NCI-H2029 treated with DMSO at 0.1 percent for 48 hours (cell line): ENCODE results near the gene MOV10L1.
"Not testable (repeated sequence)": the region's sequence is repeated elsewhere in the genome, so short reads cannot be mapped to it uniquely, and the experiment has no call there.

ENCODE experiments used
- DNase-seq: peaks from one replicate; lab custom pipeline; 2025; lab: John Stamatoyannopoulos, UW

Gene MOV10L1

DNA sequence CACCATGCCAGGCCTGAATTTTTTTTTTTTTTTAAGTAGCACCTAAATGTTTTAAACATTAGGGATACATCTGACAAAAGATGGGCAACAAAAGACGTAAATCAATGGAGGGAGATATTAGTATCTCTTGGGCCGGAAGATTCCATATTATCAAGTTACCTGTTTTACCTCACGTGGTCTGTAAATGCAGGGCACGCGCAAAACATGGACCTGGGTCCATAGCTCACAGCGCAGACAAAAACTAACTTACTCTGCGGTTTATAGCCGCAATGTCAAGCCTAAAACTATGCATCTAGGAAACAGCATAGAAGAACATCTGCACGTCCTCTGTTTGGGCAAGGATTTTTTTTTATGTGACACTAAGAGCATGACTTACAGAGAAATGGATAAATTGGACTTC, 49.2 kb downstream of the MOV10L1 start:
- no peak for DNase-seq

DNA sequence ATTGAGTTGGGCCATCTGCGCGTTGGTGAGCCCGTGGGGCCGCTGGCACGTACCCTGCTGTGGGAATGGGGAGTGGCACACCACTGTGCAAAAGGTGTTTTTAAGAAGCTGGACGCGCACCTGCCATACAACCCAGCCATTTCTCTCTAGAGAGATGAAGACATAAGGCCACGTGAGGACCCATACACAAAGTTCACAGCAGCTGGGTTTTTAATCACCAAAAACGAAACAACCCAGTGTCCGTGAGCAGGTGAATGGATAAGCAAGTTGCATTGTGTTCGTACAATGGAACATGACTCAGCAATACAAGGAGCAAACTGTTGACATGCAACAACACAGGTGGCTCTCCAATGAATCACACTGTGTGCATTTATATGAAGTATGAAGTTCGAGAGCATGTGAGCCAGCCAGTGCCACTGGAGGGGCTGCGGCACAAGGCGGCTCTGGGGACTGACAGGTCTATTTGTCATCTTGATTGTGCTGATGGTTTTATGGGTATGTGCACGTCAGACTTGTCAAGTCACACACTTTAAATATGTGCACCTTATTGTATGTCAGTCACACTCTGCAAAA, 50.1 kb downstream of the MOV10L1 start:
- DNase-seq = peak; percentile 72

- DNase-seq = no peak
Measured at GRCh38 chr22:50140615-50141014, 50.8 kb downstream of the MOV10L1 start.

GRCh38 chr22:50141462-50141861, 51.7 kb downstream of the MOV10L1 start:
- no peak for DNase-seq

GRCh38 chr22:50141891-50142363, 52.1 kb downstream of the MOV10L1 start:
- DNase-seq = peak; percentile 59

DNA sequence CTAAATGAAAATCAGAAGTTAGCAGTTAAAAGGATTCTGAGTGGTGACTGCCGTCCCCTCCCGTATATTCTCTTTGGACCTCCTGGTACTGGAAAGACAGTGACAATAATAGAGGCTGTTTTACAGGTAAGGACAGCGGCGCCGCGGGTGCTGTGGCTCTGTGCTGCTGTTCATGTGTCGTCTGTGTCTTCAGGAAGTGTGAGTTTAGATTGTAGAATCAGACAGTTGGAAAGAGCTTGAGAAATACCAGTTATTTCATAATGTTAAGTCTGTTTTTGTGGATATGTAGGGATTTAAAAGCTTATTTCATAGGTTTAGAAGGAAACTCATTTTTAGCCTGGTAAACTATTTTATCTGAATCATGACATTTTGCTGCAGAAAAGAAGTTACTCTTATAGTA, 53.3 kb downstream of the MOV10L1 start:
- no peak for DNase-seq

DNA sequence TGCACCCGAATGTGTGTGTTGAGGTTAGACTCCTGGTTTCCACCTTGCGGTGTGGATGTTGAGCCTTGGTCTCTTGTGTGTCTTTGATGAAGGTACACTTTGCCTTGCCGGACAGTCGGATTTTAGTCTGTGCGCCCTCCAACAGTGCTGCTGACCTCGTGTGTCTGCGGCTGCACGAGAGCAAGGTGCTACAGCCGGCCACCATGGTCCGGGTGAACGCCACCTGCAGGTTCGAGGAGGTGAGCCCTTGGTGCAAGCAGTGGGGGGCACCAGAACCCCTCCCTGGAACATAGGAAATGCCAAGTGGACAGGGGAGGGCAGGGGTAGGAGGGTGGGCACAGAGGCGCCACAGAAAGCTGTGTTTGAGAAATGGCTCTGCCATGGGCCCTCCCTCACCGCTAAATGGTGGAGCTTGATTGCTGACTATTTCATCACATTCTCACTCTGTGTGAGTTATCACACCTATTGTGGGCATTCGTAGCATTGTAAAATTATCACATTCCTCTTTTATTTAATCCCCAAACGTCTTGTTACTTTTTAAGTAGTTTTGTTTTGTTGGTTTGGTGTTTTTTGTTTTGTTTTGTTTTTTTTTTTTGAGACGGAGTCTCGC, 54.3 kb downstream of the MOV10L1 start:
- DNase-seq = no peak

GRCh38 chr22:50145721-50146438, 56.1 kb downstream of the MOV10L1 start:
- no peak for DNase-seq

GRCh38 chr22:50146439-50147238, 56.8 kb downstream of the MOV10L1 start:
- no peak for DNase-seq

DNA sequence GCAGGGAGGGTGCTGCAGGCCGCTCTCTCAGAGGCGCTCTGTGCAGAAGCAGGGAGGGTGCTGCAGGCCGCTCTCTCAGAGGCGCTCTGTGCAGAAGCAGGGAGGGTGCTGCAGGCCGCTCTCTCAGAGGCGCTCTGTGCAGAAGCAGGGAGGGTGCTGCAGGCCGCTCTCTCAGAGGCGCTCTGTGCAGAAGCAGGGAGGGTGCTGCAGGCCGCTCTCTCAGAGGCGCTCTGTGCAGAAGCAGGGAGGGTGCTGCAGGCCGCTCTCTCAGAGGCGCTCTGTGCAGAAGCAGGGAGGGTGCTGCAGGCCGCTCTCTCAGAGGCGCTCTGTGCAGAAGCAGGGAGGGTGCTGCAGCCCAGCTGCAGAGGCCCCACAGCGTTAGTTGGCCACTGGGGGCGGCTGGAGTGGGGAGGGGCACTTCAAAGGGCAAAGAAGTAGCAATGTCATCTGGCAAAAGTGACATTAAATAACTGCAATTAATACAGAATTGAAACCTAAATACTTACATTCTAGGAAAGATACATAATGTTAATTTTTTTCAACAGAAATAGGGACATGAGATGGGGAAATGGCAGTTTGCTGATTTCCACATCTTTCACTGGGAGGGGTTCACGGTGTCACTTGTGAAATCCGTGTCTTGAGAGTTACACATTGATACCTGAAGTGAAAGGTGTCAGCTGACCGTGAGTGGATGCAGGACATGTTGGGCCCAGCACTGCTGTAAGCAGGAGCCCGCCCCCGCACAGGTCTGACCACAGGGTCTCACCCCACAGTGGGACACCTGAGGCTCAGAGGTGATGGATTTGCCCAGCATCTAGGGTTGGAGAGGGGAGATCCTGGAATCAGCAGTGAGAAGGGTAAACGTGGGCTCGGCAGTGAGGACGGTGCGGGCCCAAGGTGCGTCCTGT, 57.7 kb downstream of the MOV10L1 start:
- not testable (repeated sequence) for DNase-seq

DNA sequence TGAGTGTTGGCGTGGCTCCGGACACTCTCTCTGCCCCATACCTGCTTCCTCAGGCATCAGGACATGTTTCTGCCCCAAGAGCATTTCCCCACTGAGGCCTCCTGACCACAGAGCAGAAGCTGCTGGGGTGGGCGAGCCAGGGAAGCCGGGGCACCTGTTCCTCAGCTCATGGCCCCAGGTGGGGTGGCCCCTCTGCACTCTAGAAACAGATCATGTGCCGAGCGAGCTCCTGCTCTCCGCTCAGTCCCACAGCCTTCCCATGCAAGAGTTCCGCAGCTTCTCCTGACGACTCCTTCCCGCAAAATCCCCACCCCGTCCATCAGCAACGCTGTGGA, 58.3 kb downstream of the MOV10L1 start:
- DNase-seq = no peak

DNA sequence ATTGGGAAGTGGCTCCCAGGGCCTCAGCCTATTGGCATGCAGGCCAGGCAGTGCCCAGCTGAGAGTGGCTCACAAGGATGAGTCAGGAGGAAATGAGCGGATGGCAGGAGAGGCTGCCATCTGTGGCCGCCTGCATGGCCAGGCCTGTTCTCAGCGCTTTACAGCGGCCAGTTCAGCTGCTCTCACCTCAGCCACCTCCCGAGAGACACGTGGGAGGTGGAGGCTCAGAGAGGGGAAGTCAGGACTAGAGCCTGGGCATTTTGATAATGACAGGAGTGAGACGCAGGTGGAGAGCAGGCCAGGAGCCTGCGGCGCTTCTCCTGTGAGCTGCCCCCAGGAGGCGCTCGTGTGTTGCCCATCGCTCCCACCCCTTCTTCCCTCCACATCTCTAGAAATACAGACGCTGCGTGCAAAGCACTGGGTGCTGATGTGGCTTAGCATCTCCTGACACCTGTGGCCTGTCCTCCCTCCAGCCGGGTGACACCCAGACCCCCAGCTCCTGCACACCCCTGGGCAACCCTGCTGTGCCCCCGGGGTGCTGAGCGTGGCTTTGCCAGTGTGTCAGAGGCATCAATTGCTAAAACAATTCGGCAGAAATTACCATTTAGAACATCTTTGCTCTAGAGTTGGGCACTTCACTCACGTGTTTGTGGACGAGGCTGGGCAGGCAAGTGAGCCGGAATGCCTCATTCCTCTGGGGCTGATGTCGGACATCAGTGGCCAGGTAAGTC, 59.4 kb downstream of the MOV10L1 start:
- DNase-seq = no peak

DNA sequence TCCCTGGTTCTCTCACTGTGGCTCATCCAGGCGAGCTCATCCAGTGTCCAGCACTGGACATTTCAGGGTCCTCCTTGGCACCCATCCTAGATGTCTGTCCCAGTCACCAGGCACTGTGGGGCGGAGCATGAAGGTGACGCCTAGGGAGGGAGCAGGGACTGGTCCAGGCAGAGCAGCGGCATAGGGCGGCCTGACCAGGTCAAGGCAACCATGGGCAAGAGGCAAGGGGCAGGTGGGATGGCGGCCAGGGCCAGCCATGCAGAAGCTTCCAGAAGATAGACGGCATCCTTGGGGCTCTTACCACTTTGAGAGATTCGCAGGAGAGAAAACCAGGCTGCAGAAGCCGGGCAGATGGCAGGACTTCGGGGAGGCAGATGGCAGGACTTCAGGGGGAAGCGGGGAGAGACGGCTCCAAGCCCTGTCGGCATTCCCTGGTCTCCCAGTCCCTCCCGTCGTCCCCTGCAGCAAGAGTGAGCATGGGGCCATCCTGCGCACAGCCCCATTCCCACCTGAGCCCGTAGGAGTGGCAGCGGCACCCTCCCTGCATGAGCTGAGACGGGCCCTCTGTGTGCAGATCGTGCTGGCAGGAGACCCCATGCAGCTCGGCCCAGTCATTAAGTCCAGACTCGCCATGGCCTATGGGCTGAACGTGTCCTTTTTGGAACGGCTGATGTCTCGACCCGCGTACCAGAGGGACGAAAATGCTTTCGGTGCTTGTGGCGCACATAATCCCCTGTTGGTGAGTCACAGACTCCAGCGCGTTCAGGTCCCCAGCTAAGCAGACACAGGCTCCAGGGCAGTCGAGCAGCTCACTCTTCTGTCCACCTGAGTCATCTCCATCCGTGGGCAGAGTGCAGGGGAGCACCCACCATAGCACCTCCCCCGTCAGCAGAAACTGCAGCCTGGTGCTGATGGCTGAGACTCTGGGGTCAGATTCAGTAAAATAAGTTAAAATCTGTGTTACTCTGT, 60.6 kb downstream of the MOV10L1 start:
- no peak for DNase-seq

- DNase-seq = no peak
Measured at GRCh38 chr22:50151571-50152537, 62.0 kb downstream of the MOV10L1 start.

GRCh38 chr22:50153056-50153755, 63.4 kb downstream of the MOV10L1 start:
- DNase-seq = no peak

GRCh38 chr22:50153756-50154140, 63.9 kb downstream of the MOV10L1 start:
- DNase-seq = no peak

DNA sequence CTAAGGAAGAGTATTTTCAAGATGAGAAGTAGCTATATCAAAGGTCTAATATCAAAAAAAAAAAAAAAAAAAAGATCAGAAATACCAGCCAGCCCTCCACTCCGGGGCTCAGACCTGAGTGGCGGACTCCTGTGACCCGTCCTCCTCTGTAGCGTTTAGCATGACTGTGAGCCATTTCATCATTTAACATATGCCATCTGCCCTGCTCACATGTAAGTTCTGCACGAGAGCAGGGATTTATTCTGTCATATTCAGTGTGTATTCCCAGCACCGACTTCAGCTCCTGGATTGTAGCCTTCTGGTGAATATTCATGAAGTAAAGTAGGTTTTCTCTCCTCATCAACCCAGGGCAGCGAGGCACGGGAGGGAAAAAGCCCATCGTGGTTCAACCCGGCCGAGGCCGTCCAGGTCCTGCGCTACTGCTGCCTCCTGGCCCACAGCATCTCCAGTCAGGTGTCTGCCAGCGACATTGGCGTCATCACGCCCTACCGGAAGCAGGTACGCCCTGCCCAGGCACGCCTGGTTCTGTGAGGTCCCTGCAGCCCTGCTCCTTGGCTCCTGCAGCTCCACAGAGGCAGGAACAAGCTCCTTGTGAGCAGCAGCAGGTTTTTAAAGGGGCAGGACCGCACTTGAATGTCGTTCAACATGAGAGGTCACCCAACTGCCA, 68.0 kb downstream of the MOV10L1 start:
- no peak for DNase-seq
